GM23248 (cell line): ENCODE results near the gene SERBP1.

ENCODE experiments used
- EZH2 ChIP-seq: fragments of 200-600 bp; sonication (generic); IDR thresholded peaks from 2 replicates; pipeline ENCODE4 v1.6.1; 2018; ENCODE audit warnings: antibody characterized with exemption, mild to moderate bottlenecking; ENCODE audit not compliant: insufficient read depth, poor library complexity, severe bottlenecking
- EZH2phosphoT487 ChIP-seq: fragments of 200-600 bp; sonication (generic); IDR thresholded peaks from 2 replicates; pipeline ENCODE4 v1.6.1; 2018; ENCODE audit warnings: antibody characterized with exemption, moderate library complexity, mild to moderate bottlenecking, low read depth; ENCODE audit not compliant: insufficient read depth

- TF ChIP-seq EZH2phosphoT487: no peak
- TF ChIP-seq EZH2: no peak
These were observed 38.0 kb upstream of the SERBP1 start for GRCh38 chr1:67468066-67468718.
